Caki2 (cell line): ENCODE results near the gene DRC7. TPM values are rescaled to one million over a fixed set of nuclear protein-coding genes. Genes with fewer than 3 reads are reported as not detected.
A peak's percentile ranks its signal among the peaks of the same experiment; 100 is the strongest.
"Not testable (repeated sequence)": the region's sequence is repeated elsewhere in the genome, so short reads cannot be mapped to it uniquely, and the experiment has no call there.

Source experiments
- DNase-seq: peaks from one replicate; pipeline ENCODE4 v3.0.0-alpha.2; 2015; ENCODE audit warnings: low read depth
- in situ Hi-C: cut with HindIII; loops from 2 replicates; pipeline ENCODE4 v1.10.0; 2016; ENCODE audit warnings: low sequenced_read_pairs, low pct_unique_long_range_greater_than_20kb, mixed read lengths
- total RNA-seq: library from RNA; depleted of rRNA; stranded (reverse); fragments of >200 nt; shearing (Covaris generic); gene quantifications from 2 replicates; pipeline ENCODE4 v1.2.3, GENCODE V29; 2014; ENCODE audit warnings: low replicate concordance

Gene DRC7
- total RNA-seq, 1 experiment from 2014 or later: not detected

DNA sequence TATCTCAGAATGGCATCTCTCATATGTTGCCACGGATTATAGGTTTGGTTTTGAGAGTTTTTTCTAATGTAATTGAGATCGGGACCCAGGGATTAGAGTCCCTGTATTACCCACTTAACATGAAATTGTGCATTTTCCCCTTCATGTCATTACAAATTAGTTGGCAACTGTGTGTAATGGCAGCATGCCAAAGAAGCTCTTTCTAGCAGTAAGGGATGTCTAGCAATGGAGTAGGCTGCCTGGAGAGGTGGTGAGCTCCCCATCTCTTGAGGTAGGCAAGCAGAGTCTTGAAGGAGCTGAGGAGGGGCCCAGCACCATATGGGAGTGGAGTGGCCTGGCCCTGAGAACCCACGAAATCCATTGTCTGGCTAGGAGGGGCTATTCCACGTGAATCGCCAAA lies 30.9 kb downstream of the DRC7 start:
- in situ Hi-C loops: no loop called here

GRCh38 chr16:57725976-57726375 lies 31.4 kb downstream of the DRC7 start:
- DNase-seq: no peak
- in situ Hi-C loops: no loop called here

More for the DNA sequence above, 30.9 kb downstream of the DRC7 start:
- DNase-seq: no peak

DNA sequence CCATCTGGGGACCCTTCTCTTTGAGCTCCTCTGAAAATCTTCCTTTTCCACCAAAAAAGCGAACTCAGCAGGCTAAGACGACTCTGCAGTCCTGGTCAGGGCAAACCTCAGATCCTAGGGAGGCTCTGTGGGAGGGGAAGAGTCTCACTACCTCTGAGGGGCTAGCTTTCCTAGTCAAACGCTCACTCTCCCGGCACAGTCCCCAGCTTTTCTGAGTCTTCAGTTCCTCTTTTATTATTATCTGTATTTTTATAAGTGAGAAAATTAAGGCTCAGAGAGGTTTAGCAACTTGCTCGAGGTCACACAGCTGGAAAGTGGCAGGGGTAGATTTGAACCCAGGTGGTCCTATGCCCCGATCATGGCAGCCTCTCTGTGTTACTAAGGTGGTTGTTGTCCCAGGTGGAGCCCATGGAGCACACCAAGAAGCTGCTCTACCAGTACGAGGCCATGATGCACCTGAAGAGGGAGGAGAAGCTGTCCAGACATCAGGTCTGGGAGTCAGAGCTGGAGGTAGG lies 31.9 kb downstream of the DRC7 start:
- DNase-seq: no peak
- in situ Hi-C loops: no loop called here

DNA sequence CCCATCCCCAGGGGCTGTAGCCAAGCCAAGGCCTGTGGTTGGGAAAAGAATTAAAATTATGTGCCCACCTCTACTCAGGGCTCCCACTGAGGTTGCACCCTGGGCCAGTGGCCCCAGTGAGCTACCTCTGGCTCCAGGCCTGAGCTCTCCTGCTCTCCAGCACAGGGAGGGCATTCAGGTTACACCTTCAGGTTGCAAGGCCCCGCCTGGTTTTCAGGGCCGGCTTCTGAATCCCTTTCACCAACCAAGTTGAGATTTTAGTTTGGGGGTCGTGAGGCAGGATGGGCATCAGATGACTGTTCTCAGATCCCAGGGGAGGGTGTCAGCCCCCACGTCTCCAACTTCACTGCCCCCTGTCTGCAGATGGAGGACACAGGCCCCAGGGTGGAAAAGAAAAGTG lies 33.0 kb downstream of the DRC7 start:
- in situ Hi-C loops: no loop called here
- no peak for DNase-seq

- no peak for DNase-seq
- in situ Hi-C loops: no loop called here
Observed at GRCh38 chr16:57728336-57729181, 34.0 kb downstream of the DRC7 start.

DNA sequence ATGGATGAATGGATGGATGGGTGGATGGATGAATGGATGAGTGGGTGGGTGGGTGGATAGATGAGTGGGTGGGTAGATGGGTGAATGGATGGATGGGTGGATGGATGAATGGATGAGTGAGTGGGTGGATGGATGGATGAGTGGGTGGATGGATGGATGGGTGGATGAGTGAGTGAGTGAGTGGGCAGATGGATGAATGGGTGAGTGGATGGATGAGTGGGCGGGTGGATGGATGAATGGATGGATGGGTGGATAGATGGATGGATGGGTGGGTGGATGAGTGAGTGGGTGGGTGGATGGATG lies 34.5 kb downstream of the DRC7 start:
- DNase-seq: no peak
- in situ Hi-C loops: no loop called here

DNA sequence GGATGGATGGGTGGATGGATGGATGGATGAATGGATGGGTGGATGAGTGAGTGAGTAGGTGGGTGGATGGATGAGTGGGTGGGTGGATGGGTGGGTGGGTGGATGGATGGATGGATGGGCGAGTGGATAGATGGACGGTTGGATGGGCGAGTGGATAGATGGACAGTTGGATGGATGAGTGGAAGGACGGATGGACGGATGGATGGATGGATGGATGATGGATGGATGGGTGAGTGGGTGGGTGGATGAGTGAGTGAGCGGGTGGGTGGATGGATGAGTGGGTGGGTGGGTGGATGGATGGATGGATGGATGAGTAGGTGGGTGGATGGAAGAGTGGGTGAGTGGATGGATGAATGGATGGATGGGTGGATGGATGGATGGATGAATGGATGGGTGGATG lies 35.2 kb downstream of the DRC7 start:
- DNase-seq, in situ Hi-C loops: not testable (repeated sequence)

DNA sequence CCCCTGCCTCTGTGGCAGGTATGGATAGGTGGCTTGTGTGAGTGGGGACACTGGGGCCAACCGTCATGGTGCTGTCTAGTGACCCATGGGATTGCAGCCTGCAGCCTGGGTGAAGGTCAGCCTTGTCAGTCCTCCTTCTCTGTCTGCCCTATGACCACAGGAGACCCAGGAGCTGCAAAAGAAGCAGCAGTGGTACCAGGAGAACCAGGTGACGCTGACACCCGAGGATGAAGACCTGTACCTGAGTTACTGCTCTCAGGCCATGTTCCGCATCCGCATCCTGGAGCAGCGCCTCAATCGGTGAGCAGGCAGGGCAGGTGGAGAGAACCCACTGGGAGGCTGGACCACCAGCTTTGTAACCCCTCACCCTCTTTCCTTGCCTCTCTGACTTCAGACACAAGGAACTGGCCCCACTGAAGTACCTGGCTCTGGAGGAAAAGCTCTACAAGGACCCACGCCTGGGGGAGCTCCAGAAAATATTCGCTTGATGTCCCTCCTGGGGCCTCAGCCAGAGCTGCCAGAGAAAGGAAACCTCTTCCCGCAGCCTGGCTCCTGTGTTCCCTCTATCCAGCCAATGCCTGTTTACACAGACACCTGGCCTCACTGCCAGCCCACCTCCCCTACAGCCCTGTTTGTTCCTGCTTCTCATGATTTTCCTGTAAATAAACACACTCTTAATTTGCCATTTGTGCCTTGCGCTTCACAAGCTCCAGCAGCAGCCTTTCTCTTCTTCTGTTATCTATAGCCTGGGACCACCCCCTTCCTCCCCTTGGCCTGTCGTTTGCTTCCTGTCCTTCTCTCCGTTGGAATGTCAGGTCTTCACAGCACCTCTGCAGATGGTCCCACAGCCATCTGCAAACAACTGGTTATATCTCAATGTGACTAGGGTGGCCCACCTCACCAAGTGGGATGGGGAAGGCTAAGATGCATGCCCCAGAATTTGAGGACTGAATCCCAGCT lies 36.4 kb downstream of the DRC7 start:
- DNase-seq: no peak
- in situ Hi-C loops: no loop called here

- in situ Hi-C loops: no loop called here
- no peak for DNase-seq
Observed at GRCh38 chr16:57732037-57732436, 37.4 kb downstream of the DRC7 start.

- in situ Hi-C loops: no loop called here
- no peak for DNase-seq
Observed at GRCh38 chr16:57732714-57733113, 38.1 kb downstream of the DRC7 start.

GRCh38 chr16:57734308-57734924 lies 39.8 kb downstream of the DRC7 start:
- no peak for DNase-seq
- in situ Hi-C loops: no loop called here

DNA sequence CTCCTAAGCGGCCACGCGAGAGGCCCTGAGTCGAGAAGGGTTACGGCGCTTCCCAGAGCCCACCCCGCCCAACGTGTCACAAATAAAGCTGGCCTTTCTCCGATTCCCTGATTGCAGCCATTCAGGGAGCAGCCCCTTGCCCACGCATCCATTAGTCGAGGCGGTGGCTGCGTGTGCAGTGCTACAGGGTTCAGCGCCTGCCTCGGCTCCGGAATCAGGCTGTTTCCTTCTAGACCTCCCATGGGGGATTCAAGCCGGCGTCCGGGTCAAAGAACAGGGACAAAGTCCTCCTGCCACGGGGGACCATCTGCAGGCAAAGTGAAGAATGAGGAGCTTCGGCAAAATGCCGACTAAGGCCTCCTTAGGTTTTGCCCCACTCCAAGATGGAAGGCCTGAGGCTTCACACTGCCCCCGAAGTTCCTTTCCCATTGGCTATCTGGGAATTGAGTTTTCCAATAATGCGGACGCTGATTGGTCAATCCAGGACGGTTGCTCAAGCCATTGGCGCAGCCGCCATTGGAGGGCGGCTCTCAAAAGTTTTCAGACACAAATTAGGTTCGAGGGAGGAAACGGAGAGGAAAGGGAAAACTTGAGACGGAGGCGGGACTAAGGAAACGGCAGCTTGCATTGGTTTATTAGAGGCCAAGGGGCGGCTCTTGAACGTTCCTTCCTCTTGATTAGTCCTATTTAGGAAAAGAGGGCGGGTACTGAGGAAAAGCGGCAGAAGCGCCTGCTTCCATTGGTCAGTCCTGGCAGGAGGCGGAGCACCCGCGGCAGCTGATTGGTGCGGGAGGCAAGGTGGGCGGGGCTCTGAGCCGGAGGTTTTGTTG lies 40.5 kb downstream of the DRC7 start:
- in situ Hi-C loops: no loop called here
- DNase-seq: peak; percentile 100

GRCh38 chr16:57735755-57736418 lies 41.3 kb downstream of the DRC7 start, which contains the start of gene KATNB1:
Gene KATNB1, plus strand, starts transcription at chr16:57735770. Its CDS starts 1,474 bp downstream, at chr16:57737244.
- no peak for DNase-seq
- in situ Hi-C loops: no loop called here

- DNase-seq: peak; percentile 84
- in situ Hi-C loops: no loop called here
Observed at GRCh38 chr16:57736419-57737351, 42.1 kb downstream of the DRC7 start.

DNA sequence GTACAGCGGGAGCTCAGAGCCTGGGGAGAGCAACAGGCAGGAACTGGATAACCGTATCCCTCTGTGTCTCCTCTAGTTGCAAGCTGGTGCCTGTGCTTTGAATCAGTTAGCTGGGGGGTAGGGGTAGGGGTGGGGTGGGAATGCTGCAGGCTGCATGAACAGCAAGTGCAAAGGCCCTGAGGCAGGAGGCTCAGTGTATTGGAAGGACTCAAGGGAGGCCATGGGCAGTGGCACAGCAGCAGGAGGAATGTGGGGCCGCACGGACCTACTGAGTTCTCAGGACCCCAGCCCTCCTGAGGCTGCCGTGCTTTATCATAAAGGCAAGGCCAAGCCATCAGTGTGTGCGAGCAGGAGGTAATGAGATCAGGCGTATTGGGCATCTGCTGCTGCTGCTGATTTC lies 44.2 kb downstream of the DRC7 start:
- in situ Hi-C loops: no loop called here
- DNase-seq: no peak

GRCh38 chr16:57739756-57740422 lies 45.3 kb downstream of the DRC7 start:
- DNase-seq: no peak
- in situ Hi-C loops: no loop called here
